Measurements from ENCODE around the gene PTPRT. TPM values are rescaled to one million over a fixed set of nuclear protein-coding genes. Genes with fewer than 3 reads are reported as not detected.

PTPRT gene
- total RNA-seq, 1 donor from 2014 or later: 23.5 TPM

DNA sequence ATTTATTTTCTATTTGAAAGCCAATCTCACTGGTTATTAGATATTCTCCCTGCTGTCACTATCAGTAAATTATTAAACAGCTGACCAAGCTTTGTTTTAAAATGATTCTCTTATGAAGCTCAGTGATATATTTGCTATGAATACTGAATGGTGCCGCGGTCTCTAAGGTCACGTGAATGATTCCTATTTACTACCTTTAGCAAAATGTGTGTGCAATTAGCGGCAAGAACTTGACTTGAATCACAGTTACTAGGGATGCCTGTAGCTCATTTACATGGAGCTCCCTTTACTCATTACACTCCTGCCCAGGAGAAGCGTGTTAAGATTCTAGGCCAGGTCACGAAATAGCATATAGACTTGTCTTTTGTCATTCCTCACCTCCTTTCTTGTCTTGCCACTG is 12.4 kb upstream of the PTPRT start:
- H3K9me3 ChIP-seq: no peaks in the 10 kb centered on the region
- no peaks in the 10 kb centered on the region for H3K27me3 ChIP-seq
- no peaks in the 10 kb centered on the region for H3K4me1 ChIP-seq
- TF ChIP-seq, protein P1, sequence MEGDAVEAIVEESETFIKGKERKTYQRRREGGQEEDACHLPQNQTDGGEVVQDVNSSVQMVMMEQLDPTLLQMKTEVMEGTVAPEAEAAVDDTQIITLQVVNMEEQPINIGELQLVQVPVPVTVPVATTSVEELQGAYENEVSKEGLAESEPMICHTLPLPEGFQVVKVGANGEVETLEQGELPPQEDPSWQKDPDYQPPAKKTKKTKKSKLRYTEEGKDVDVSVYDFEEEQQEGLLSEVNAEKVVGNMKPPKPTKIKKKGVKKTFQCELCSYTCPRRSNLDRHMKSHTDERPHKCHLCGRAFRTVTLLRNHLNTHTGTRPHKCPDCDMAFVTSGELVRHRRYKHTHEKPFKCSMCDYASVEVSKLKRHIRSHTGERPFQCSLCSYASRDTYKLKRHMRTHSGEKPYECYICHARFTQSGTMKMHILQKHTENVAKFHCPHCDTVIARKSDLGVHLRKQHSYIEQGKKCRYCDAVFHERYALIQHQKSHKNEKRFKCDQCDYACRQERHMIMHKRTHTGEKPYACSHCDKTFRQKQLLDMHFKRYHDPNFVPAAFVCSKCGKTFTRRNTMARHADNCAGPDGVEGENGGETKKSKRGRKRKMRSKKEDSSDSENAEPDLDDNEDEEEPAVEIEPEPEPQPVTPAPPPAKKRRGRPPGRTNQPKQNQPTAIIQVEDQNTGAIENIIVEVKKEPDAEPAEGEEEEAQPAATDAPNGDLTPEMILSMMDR (IDR thresholded peaks at IDR 0.05): no peak
- no peaks in the 10 kb centered on the region for H3K36me3 ChIP-seq
- no peak for DNase-seq (ENCODE audit: low spot score in 2 of 2)
- no peak overlapping the region for H3K4me3 ChIP-seq
- H3K27ac ChIP-seq: no peak overlapping the region
- intact Hi-C loops (cut with DNase I): no loop called here

DNA sequence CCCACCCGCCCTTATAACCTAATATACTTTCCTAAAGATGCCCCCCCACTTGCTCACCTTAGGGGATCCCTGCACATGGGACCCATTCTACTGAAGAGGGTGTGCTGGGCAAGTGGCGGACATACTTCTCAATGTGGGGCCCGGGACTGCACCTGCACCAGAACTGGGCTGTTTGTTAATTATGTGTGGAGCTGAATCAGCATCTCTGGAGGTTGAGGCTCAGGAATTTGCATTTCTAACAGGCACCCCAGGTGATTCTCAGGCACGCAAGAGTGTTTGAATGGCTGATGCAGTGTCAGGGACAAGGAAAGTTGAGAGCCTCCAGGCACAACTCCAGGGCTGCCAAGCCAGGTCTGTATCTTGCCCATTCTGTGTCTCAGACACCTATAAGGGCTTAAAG is 8.9 kb upstream of the PTPRT start:
- no peaks in the 10 kb centered on the region for H3K4me1 ChIP-seq
- H3K4me3 ChIP-seq: no peak overlapping the region
- no peaks in the 10 kb centered on the region for H3K9me3 ChIP-seq
- no peaks in the 10 kb centered on the region for H3K27me3 ChIP-seq
- H3K27ac ChIP-seq: no peak overlapping the region
- no peak for DNase-seq (ENCODE audit: low spot score in 2 of 2)
- intact Hi-C loops (cut with DNase I): no loop called here
- H3K36me3 ChIP-seq: no peaks in the 10 kb centered on the region
- TF ChIP-seq, protein P1 (IDR thresholded peaks at IDR 0.05): no peak

DNA sequence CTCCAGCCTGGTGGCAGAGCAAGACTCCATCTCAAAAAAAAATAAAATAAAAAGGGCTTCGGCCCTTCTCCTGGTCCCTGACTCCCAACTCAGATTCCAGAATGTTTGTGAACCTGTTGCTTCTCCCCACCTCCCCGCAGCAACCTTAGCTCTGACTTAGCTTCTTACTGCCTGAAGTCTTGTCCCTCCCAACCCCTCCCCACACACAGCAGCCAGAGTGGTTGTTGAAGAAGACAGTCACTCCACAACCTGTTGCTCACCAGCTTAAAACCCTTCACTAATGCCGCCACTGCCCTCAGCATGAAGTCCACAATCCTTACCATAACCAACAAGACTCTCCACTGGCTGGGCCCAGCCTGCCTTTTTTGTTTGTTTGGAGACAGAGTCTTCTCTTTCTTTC is 6.5 kb upstream of the PTPRT start:
- H3K4me1 ChIP-seq: no peaks in the 10 kb centered on the region
- H3K9me3 ChIP-seq: no peaks in the 10 kb centered on the region
- intact Hi-C loops (cut with DNase I): no loop called here
- H3K27ac ChIP-seq: no peak overlapping the region
- no peaks in the 10 kb centered on the region for H3K36me3 ChIP-seq
- H3K27me3 ChIP-seq: no peaks in the 10 kb centered on the region
- H3K4me3 ChIP-seq: no peak overlapping the region
- no peak for DNase-seq (ENCODE audit: low spot score in 2 of 2)
- TF ChIP-seq, protein P1 (IDR thresholded peaks at IDR 0.05): no peak

DNA sequence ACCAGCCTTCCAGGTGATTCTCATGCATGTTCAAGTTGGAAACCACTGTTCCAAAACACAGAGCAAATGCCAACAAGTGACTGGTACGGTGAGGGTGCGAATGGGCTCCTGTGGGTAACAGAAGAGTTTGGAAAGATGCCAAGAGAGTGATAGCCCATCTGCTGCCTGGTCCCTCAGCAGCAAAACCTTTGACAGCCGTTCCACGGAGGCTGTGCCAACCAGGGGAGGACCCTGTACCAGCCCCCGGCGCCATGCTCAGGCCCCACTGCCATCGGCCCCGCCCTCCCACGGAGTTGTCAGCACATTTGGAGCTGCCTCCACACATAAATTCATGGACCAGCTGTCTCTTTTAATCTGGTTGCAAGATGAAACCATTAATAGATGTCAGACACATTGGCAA is 4.4 kb upstream of the PTPRT start:
- Histone ChIP-seq H3K27me3 (peaks cover 3% of the 10 kb centered on the region), H3K4me1 (peaks cover 3 to 4% of the 10 kb centered on the region in 2 donors), H3K4me3 (no peak overlapping the region), H3K27ac (no peak overlapping the region), H3K36me3 (no peaks in the 10 kb centered on the region), H3K9me3 (no peaks in the 10 kb centered on the region)
- DNase-seq (ENCODE audit: low spot score in 2 of 2): no peak
- TF ChIP-seq, protein P1 (IDR thresholded peaks at IDR 0.05): no peak
- intact Hi-C loops (cut with DNase I): no loop called here

DNA sequence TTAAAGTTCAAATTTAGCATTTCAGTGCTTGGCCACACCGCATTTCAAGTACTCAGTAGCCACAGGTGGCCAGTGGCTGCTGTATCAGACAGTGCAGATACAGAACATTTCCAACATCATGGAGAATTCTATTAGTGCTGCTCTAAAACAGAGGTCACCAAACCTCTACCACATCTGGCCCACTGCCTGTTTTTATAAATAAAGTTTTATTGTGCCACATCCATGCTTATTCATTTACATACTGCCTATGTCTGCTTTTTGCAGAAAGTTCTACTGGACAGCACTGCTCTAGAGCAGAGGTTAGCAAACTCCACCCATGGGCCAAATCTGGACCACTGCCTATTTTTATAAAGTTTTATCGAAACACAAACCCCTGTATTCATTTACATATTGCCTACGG is 3.7 kb upstream of the PTPRT start:
- intact Hi-C loops (cut with DNase I): no loop called here
- H3K9me3 ChIP-seq: no peaks in the 10 kb centered on the region
- peaks cover 7% of the 10 kb centered on the region for H3K27me3 ChIP-seq
- H3K36me3 ChIP-seq: no peaks in the 10 kb centered on the region
- H3K27ac ChIP-seq: no peak overlapping the region
- no peak for DNase-seq (ENCODE audit: low spot score in 2 of 2)
- no peak overlapping the region for H3K4me3 ChIP-seq
- TF ChIP-seq, protein P1 (IDR thresholded peaks at IDR 0.05): no peak
- H3K4me1 ChIP-seq: peaks cover 5 to 11% of the 10 kb centered on the region in 2 donors
